ENCODE results near the gene MAPRE3.
A peak's percentile ranks its signal among the peaks of the same experiment; 100 is the strongest.

DNA sequence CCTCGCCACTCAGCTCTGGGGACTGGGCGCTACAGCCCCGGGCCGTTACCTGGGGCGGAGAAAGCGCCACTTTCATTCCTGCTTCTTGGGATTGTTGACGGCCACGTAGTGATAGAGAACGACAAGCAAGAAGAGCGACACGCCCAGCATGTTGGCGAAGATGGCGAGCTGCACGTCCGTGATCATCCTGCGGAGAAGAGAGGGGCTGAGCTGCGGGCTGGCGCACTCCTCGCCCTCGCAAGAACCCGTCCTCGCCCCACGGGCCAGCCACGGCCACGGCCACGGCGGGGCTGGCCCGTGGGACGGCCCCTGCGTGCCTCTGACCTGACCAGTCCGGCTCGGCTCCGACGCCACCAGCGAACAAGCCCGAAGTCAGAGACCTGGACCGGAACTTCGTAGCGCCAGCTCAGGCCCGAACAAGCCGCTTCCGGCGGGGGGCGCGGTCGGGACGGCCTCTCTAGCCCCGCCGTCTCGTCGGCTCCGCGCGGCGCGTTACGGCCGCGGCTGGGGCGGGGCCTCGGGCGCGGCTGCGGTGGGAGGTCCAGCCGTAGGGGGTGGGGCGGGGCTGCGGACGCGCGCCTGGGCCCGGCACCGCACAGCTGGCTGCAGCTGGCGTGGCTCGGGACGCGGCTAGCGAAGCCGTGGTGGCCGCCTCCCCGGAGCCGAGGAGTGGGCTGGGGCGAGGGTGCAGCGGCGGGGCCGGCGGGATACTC is 101.0 kb downstream of the MAPRE3 start, which contains the start of gene OST4:
- TF ChIP-seq CTCF (IDR thresholded peaks at IDR 0.05) (peak in 3 of 4 experiments; percentile 7 to 30 (median 29)), POLR2AphosphoS5 (IDR thresholded peaks at IDR 0.05) (peak; percentile 84)
